GOT3 (cell line): ENCODE results near the gene BRAT1.

ENCODE experiments used
- DNase-seq: peaks from one replicate; lab custom pipeline; 2025; ENCODE audit warnings: mixed read lengths; lab: John Stamatoyannopoulos, UW

The BRAT1 gene

GRCh38 chr7:2495418-2496299 lies 59.7 kb downstream of the BRAT1 start:
- DNase-seq: no peak

- DNase-seq: no peak
Measured at GRCh38 chr7:2494191-2495130, 60.9 kb downstream of the BRAT1 start.

GRCh38 chr7:2493205-2494164 lies 61.8 kb downstream of the BRAT1 start:
- no peak for DNase-seq

- DNase-seq: no peak
Measured at GRCh38 chr7:2492038-2492437, 63.3 kb downstream of the BRAT1 start.

- DNase-seq: no peak
Measured at GRCh38 chr7:2490181-2490651, 65.1 kb downstream of the BRAT1 start.

- no peak for DNase-seq
Measured at GRCh38 chr7:2488681-2489080, 66.6 kb downstream of the BRAT1 start.

GRCh38 chr7:2488272-2488645 lies 67.1 kb downstream of the BRAT1 start:
- DNase-seq: no peak
